HG02571 (cell line): Measurements from ENCODE around the gene BACH1.

Experiments
- ATAC-seq: cut with Tn5 transposase; IDR thresholded peaks from one replicate; pipeline ENCODE4 v1.9.1; 2021; ENCODE audit warnings: mild to moderate bottlenecking, moderate library complexity; ENCODE audit not compliant: unreplicated experiment

The BACH1 gene

GRCh38 chr21:29313662-29314408 lies 15.1 kb downstream of the BACH1 start:
- no peak for ATAC-seq

- no peak for ATAC-seq
These were observed 16.5 kb downstream of the BACH1 start for GRCh38 chr21:29315131-29315749.

- no peak for ATAC-seq
These were observed 17.5 kb downstream of the BACH1 start for GRCh38 chr21:29316029-29316742.

GRCh38 chr21:29316806-29317205 lies 18.1 kb downstream of the BACH1 start:
- no peak for ATAC-seq

GRCh38 chr21:29318354-29318753 lies 19.6 kb downstream of the BACH1 start:
- ATAC-seq, result no peak

GRCh38 chr21:29320031-29320430 lies 21.3 kb downstream of the BACH1 start:
- ATAC-seq, result no peak

GRCh38 chr21:29321217-29321616 lies 22.5 kb downstream of the BACH1 start:
- no peak for ATAC-seq

GRCh38 chr21:29321932-29322928 lies 23.5 kb downstream of the BACH1 start:
- no peak for ATAC-seq

- no peak for ATAC-seq
These were observed 24.5 kb downstream of the BACH1 start for GRCh38 chr21:29323189-29323588.

- ATAC-seq, result no peak
These were observed 28.3 kb downstream of the BACH1 start for GRCh38 chr21:29326914-29327554.

- ATAC-seq, result no peak
These were observed 30.7 kb downstream of the BACH1 start for GRCh38 chr21:29329406-29329805.

GRCh38 chr21:29330797-29331196 lies 32.1 kb downstream of the BACH1 start:
- ATAC-seq, result no peak

- ATAC-seq, result no peak
These were observed 34.0 kb downstream of the BACH1 start for GRCh38 chr21:29332461-29333362.

- ATAC-seq, result no peak
These were observed 34.7 kb downstream of the BACH1 start for GRCh38 chr21:29333406-29333805.

- no peak for ATAC-seq
These were observed 36.2 kb downstream of the BACH1 start for GRCh38 chr21:29334717-29335428.

- ATAC-seq, result no peak
These were observed 37.0 kb downstream of the BACH1 start for GRCh38 chr21:29335720-29336119.

- ATAC-seq, result no peak
These were observed 39.5 kb downstream of the BACH1 start for GRCh38 chr21:29338256-29338655.

GRCh38 chr21:29340228-29340627 lies 41.5 kb downstream of the BACH1 start:
- ATAC-seq, result no peak
